ENCODE data around the gene INPP4B. TPM values are rescaled to one million over a fixed set of nuclear protein-coding genes. Genes with fewer than 3 reads are reported as not detected.

Gene INPP4B
- total and polyA plus RNA-seq, 7 donors: 1.5 to 16.8 (median 9.5) TPM

DNA sequence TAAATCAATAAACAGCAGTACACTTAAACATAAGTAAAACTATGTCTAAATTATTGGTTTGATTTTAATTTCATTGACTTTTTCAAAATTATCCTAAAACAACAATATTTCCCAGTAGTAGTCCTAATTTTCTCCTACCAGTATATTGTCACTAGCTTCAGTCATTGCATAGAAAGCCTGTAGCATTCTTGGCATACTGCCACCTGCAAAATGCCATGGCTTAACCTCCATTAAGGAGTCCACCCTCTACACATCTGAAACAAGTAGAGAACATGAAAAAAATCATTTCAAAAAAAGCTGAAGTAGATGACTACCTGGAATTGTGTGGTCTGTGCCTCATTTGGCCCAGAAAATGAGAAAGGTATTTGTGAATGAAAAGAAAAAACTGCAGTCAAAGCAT is 348.5 kb downstream of the INPP4B start:
- DNase-seq: no peak
- Histone ChIP-seq H3K4me3 (no peak overlapping the region), H3K4me1 (no peaks in the 10 kb centered on the region), H3K27me3 (ENCODE audit: insufficient read depth in 3 of 3, low read length in 2 of 3) (no peaks in the 10 kb centered on the region), H3K27ac (no peak overlapping the region), H3K9me3 (no peaks in the 10 kb centered on the region), H3K36me3 (ENCODE audit: insufficient read depth in 1 of 2, low read depth in 1 of 2) (no peaks in the 10 kb centered on the region)
- TF ChIP-seq, protein P1, sequence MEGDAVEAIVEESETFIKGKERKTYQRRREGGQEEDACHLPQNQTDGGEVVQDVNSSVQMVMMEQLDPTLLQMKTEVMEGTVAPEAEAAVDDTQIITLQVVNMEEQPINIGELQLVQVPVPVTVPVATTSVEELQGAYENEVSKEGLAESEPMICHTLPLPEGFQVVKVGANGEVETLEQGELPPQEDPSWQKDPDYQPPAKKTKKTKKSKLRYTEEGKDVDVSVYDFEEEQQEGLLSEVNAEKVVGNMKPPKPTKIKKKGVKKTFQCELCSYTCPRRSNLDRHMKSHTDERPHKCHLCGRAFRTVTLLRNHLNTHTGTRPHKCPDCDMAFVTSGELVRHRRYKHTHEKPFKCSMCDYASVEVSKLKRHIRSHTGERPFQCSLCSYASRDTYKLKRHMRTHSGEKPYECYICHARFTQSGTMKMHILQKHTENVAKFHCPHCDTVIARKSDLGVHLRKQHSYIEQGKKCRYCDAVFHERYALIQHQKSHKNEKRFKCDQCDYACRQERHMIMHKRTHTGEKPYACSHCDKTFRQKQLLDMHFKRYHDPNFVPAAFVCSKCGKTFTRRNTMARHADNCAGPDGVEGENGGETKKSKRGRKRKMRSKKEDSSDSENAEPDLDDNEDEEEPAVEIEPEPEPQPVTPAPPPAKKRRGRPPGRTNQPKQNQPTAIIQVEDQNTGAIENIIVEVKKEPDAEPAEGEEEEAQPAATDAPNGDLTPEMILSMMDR (IDR thresholded peaks at IDR 0.05): no peak
- ATAC-seq: no peak
- intact Hi-C loops (cut with DNase I): no loop called here

- DNase-seq (no peak), ATAC-seq (no peak)
- Histone ChIP-seq H3K36me3 (ENCODE audit: insufficient read depth in 1 of 2, low read depth in 1 of 2) (no peaks in the 10 kb centered on the region), H3K9me3 (no peaks in the 10 kb centered on the region), H3K4me1 (no peaks in the 10 kb centered on the region), H3K27me3 (ENCODE audit: insufficient read depth in 3 of 3, low read length in 2 of 3) (no peaks in the 10 kb centered on the region), H3K4me3 (no peak overlapping the region), H3K27ac (no peak overlapping the region)
- TF ChIP-seq, protein P1 (IDR thresholded peaks at IDR 0.05): no peak
- WGBS, 3 donors: 47 to 59% (median 57%) methylated on average over 1 of the region's 1 CpG
- intact Hi-C loops (cut with DNase I): no loop called here
Observed at GRCh38 chr4:142493255-142494110, 352.6 kb downstream of the INPP4B start.

DNA sequence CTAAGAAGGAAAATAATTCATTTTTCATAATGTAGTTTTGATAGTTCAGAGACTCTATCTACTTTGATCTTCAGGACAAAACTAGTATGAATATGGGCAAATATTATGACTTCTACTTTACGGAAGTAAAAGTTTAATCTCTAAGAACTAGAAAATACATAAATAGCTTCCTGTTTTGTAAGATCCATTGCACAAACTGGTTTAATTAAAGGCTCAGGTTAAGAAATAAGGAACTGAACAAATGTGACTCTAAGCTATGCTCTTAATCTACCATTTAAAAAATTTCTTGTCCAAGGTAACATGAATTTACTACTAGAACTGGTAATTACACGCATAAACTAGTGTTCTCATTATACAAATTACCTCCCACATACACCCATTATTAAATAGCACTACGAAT is 360.6 kb downstream of the INPP4B start:
- Histone ChIP-seq H3K4me3 (no peak overlapping the region), H3K36me3 (ENCODE audit: insufficient read depth in 1 of 2, low read depth in 1 of 2) (no peaks in the 10 kb centered on the region), H3K9me3 (no peaks in the 10 kb centered on the region), H3K27ac (no peak overlapping the region), H3K27me3 (ENCODE audit: insufficient read depth in 3 of 3, low read length in 2 of 3) (no peaks in the 10 kb centered on the region), H3K4me1 (no peaks in the 10 kb centered on the region)
- intact Hi-C loops (cut with DNase I): no loop called here
- TF ChIP-seq, protein P1 (IDR thresholded peaks at IDR 0.05): no peak
- WGBS, 3 donors: 87 to 91% (median 88%) methylated on average over 3 of the region's 3 CpGs
- ATAC-seq (no peak), DNase-seq (no peak)

DNA sequence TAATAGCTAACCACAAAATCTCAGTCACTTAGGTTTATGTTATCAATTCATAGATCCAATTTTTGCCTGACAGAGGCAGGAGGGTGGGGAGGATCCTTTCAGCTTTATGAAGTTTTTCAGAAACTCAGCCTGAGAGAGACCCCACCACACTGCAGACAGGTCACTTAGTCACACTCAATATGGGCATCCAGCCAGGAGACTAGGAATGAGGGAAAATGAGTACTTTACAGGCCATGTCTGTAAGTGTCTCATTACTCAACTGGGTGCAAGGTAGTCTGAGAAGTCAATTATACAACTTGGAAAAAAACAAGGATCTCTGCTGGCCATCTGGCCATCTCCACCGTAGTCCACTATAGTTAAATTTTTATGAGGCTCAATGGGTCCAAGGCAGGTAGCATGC is 365.9 kb downstream of the INPP4B start:
- TF ChIP-seq, protein P1 (IDR thresholded peaks at IDR 0.05): no peak
- ATAC-seq (no peak), DNase-seq (no peak)
- Histone ChIP-seq H3K27ac (no peak overlapping the region), H3K9me3 (no peaks in the 10 kb centered on the region), H3K27me3 (ENCODE audit: insufficient read depth in 3 of 3, low read length in 2 of 3) (no peaks in the 10 kb centered on the region), H3K36me3 (ENCODE audit: insufficient read depth in 1 of 2, low read depth in 1 of 2) (no peaks in the 10 kb centered on the region), H3K4me1 (no peaks in the 10 kb centered on the region), H3K4me3 (no peak overlapping the region)
- 58 to 69% (median 68%) methylated on average over 1 of the region's 1 CpG for WGBS, 3 donors
- intact Hi-C loops (cut with DNase I): no loop called here

All from psoas muscle (tissue), 8 donors.